PC-9 (cell line): ENCODE results near the gene GPATCH4. TPM values are rescaled to one million over a fixed set of nuclear protein-coding genes. Genes with fewer than 3 reads are reported as not detected.
"Not testable (repeated sequence)": the region's sequence is repeated elsewhere in the genome, so short reads cannot be mapped to it uniquely, and the experiment has no call there.

ENCODE experiments used
- BruUV-seq: library from RNA; stranded (reverse); fragments of 400-500 nt; replicated peaks from 2 replicates; lab custom pipeline; 2021; lab: Mats Ljungman, UMichigan
- CTCF ChIA-PET: fragments of 300-600 bp; sonication (Branson Sonifier 250); formaldehyde crosslinking; loops from one replicate; lab custom pipeline; 2022; ENCODE audit warnings: antibody characterized with exemption; lab: Charles Lee
- POLR2A ChIA-PET: fragments of 300-600 bp; sonication (Branson Sonifier 250); formaldehyde crosslinking; loops from one replicate; lab custom pipeline; 2022; ENCODE audit warnings: antibody characterized with exemption; ENCODE audit not compliant: unreplicated experiment; lab: Charles Lee
- DNase-seq, 2 experiments: peaks; one replicate each; pipeline versions ENCODE4 v3.0.0 to v3.0.0-alpha.2; 2015 to 2022; ENCODE audit warnings: mixed read lengths in 1 of 2
- H2AFZ ChIP-seq: fragments of 200-600 bp; sonication (generic); 2 replicates; pipeline ENCODE4 v1.8.1; 2017; ENCODE audit warnings: antibody characterized with exemption
- H3F3A ChIP-seq: fragments of 200-600 bp; sonication (generic); 2 replicates; pipeline ENCODE4 v1.8.1; 2017; ENCODE audit warnings: antibody characterized with exemption, mild to moderate bottlenecking, low read depth; ENCODE audit not compliant: insufficient read depth
- H3K27ac ChIP-seq: fragments of 200-600 bp; sonication (generic); 2 replicates; pipeline ENCODE4 v1.6.1; 2016; ENCODE audit warnings: mixed run types
- H3K27me3 ChIP-seq: fragments of 200-600 bp; sonication (generic); 2 replicates; pipeline ENCODE4 v1.6.1; 2016; ENCODE audit warnings: low read depth, mixed run types; ENCODE audit not compliant: insufficient read depth
- H3K36me3 ChIP-seq: fragments of 200-600 bp; sonication (generic); 2 replicates; pipeline ENCODE4 v1.6.1; 2016; ENCODE audit warnings: low read depth, mixed run types
- H3K4me1 ChIP-seq: fragments of 200-600 bp; sonication (generic); replicated peaks from 2 replicates; pipeline ENCODE4 v1.6.1; 2016; ENCODE audit warnings: mixed run types; ENCODE audit not compliant: insufficient read depth
- H3K4me2 ChIP-seq: fragments of 200-600 bp; sonication (generic); 2 replicates; pipeline ENCODE4 v1.6.1; 2017; ENCODE audit warnings: mixed run types
- H3K4me3 ChIP-seq: fragments of 200-600 bp; sonication (generic); 2 replicates; pipeline ENCODE4 v1.6.1; 2016; ENCODE audit warnings: mixed run types
- H3K79me2 ChIP-seq: fragments of 200-600 bp; sonication (generic); 2 replicates; pipeline ENCODE4 v1.6.1; 2017; ENCODE audit warnings: low read depth, mixed run types
- H3K9me2 ChIP-seq: fragments of 200-600 bp; sonication (generic); 2 replicates; pipeline ENCODE4 v1.8.1; 2017; ENCODE audit warnings: mild to moderate bottlenecking; ENCODE audit not compliant: insufficient read depth
- H3K9me3 ChIP-seq: fragments of 200-600 bp; sonication (generic); 2 replicates; pipeline ENCODE4 v1.8.1; 2016; ENCODE audit warnings: low read depth; ENCODE audit not compliant: insufficient read depth
- H4K20me1 ChIP-seq: fragments of 200-600 bp; sonication (generic); 2 replicates; pipeline ENCODE4 v1.8.1; 2017; ENCODE audit not compliant: insufficient read depth
- EZH2 ChIP-seq: fragments of 200-600 bp; sonication (generic); IDR thresholded peaks from 2 replicates; pipeline ENCODE4 v1.8.0; 2017; ENCODE audit warnings: antibody characterized with exemption, low read depth
- intact Hi-C: fragments of 100-400 bp; cut with micrococcal nuclease; formaldehyde crosslinking; loops from one replicate; pipeline ENCODE4 v1.10.0; 2022; ENCODE audit not compliant: unreplicated experiment
- total RNA-seq: library from RNA; stranded (reverse); gene quantifications from 2 replicates; pipeline ENCODE4 v1.2.3, GENCODE V29; 2021
- TF ChIP-seq, protein P1 (sequence below): fragments of 200-600 bp; sonication (generic); conservative IDR thresholded peaks from 2 replicates; pipeline ENCODE4 v1.6.1; 2017; ENCODE audit warnings: mixed run types, antibody characterized with exemption, mild to moderate bottlenecking, moderate library complexity

The GPATCH4 gene
- total RNA-seq, 1 experiment from 2014 or later, result 17.5 TPM

DNA sequence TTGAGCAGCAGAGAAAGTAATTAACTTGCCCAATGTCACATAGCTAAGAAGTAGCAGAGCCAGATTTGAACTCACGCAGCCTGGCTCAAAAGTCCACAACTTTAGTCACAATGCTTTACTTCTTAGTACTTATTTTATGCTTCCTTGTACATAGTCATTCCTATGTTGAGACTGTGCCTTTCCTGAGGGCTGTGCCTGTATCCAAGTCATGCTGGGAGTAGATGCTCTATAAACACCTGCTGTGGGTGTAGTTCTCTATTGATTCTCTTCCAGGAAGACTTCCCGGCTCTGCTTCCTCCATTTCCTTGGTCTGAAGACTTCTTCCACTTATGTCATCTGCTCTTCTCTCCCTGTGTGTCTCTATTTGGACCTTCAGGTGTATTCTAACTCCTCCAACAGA, 45.6 kb downstream of the GPATCH4 start:
- intact Hi-C loops, result no loop called here
- Histone ChIP-seq H3K4me2 (no peak overlapping the region), H4K20me1 (no peaks in the 10 kb centered on the region), H3K36me3 (peaks cover 13% of the 10 kb centered on the region; the same call in 1 of the 2 replicates), H3K27ac (no peak overlapping the region), H3K79me2 (no peaks in the 10 kb centered on the region), H3K4me3 (no peak overlapping the region), H2AFZ (no peak overlapping the region), H3K9me3 (no peaks in the 10 kb centered on the region), H3K4me1 (peaks cover 35% of the 10 kb centered on the region), H3K27me3 (no peaks in the 10 kb centered on the region), H3F3A (peaks cover 33% of the 10 kb centered on the region), H3K9me2 (no peaks in the 10 kb centered on the region)
- DNase-seq, result no peak
- BruUV-seq, result no TSS peak
- CTCF ChIA-PET, result interaction anchor here (0.5 kb wide), 1 partner anchor 35 kb away, joined by 6 read pairs; no protein-coding TSS in a partner anchor
- POLR2A ChIA-PET, result interaction anchor here (0.7 kb wide), 1 partner anchor 333 kb away, joined by 3 read pairs; no protein-coding TSS in a partner anchor
- TF ChIP-seq, protein P1, sequence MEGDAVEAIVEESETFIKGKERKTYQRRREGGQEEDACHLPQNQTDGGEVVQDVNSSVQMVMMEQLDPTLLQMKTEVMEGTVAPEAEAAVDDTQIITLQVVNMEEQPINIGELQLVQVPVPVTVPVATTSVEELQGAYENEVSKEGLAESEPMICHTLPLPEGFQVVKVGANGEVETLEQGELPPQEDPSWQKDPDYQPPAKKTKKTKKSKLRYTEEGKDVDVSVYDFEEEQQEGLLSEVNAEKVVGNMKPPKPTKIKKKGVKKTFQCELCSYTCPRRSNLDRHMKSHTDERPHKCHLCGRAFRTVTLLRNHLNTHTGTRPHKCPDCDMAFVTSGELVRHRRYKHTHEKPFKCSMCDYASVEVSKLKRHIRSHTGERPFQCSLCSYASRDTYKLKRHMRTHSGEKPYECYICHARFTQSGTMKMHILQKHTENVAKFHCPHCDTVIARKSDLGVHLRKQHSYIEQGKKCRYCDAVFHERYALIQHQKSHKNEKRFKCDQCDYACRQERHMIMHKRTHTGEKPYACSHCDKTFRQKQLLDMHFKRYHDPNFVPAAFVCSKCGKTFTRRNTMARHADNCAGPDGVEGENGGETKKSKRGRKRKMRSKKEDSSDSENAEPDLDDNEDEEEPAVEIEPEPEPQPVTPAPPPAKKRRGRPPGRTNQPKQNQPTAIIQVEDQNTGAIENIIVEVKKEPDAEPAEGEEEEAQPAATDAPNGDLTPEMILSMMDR, result no peak
- no peak for TF ChIP-seq EZH2

GRCh38 chr1:156554971-156555370, 46.3 kb downstream of the GPATCH4 start:
- H4K20me1 ChIP-seq, result no peaks in the 10 kb centered on the region
- CTCF ChIA-PET, result interaction anchor here (0.5 kb wide), 1 partner anchor 34 kb away, joined by 6 read pairs; no protein-coding TSS in a partner anchor
- H3K4me1 ChIP-seq, result peaks cover 35% of the 10 kb centered on the region
- no peak for TF ChIP-seq EZH2
- TF ChIP-seq, protein P1, result no peak
- peaks cover 33% of the 10 kb centered on the region for H3F3A ChIP-seq
- intact Hi-C loops, result no loop called here
- POLR2A ChIA-PET, result interaction anchor here (0.6 to 0.7 kb wide), 5 partner anchors 68 to 750 kb away, joined by 3 to 24 read pairs (median 3); no protein-coding TSS in a partner anchor
- no peaks in the 10 kb centered on the region for H3K9me3 ChIP-seq
- H3K4me3 ChIP-seq, result no peak overlapping the region
- H3K27me3 ChIP-seq, result no peaks in the 10 kb centered on the region
- H3K4me2 ChIP-seq, result no peak overlapping the region
- no peaks in the 10 kb centered on the region for H3K9me2 ChIP-seq
- no peak for DNase-seq
- peaks cover 10% of the 10 kb centered on the region; the same call in 1 of the 2 replicates for H3K36me3 ChIP-seq
- no peaks in the 10 kb centered on the region for H3K79me2 ChIP-seq
- BruUV-seq, result no TSS peak
- H3K27ac ChIP-seq, result no peak overlapping the region
- no peak overlapping the region for H2AFZ ChIP-seq

DNA sequence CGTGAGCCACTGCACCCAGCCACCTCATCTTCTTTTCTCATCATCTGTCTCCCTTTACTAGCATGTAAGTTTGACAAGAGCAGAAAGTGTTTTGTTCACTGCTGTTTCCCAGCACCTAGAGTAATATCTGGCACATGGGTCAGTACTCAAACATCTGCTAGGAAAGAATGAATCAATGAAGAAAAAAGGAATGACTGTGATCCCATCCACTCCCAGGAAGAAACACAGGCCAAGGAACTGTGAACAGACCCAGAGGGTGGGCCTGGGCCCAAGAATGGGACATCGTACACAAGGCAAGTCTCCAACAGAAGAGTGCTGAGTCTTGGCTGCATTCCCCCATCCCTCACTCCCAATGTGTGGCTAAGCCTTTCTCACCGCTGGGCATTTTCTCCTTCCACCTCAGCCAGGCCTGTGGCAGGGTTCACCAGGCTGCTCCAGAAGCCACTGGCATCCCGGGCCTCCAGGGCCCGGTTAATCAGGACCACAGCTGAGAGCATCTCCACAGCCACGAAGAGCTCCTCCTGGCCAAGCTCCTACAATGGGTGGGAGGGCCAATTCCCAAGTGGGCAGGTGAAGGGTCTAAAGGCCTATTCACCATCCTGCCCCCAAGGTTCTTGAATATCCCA, 47.3 kb downstream of the GPATCH4 start:
- no peak overlapping the region for H3K4me3 ChIP-seq
- DNase-seq, result no peak
- H2AFZ ChIP-seq, result no peak overlapping the region
- no TSS peak for BruUV-seq
- peaks cover 35% of the 10 kb centered on the region for H3K4me1 ChIP-seq
- peak overlapping the region; percentile 6; the same call in 1 of the 2 replicates for H3K4me2 ChIP-seq
- no peak for TF ChIP-seq EZH2
- TF ChIP-seq, protein P1, result no peak
- peaks cover 6% of the 10 kb centered on the region; the same call in 1 of the 2 replicates for H3K36me3 ChIP-seq
- no peaks in the 10 kb centered on the region for H3K79me2 ChIP-seq
- no peaks in the 10 kb centered on the region for H3K9me2 ChIP-seq
- H4K20me1 ChIP-seq, result no peaks in the 10 kb centered on the region
- H3K9me3 ChIP-seq, result no peaks in the 10 kb centered on the region
- ChIA-PET CTCF (no interaction called here), POLR2A (no interaction called here)
- peaks cover 33% of the 10 kb centered on the region for H3F3A ChIP-seq
- intact Hi-C loops, result no loop called here
- peak overlapping the region; percentile 88; the same call in 1 of the 2 replicates for H3K27ac ChIP-seq
- no peaks in the 10 kb centered on the region for H3K27me3 ChIP-seq

DNA sequence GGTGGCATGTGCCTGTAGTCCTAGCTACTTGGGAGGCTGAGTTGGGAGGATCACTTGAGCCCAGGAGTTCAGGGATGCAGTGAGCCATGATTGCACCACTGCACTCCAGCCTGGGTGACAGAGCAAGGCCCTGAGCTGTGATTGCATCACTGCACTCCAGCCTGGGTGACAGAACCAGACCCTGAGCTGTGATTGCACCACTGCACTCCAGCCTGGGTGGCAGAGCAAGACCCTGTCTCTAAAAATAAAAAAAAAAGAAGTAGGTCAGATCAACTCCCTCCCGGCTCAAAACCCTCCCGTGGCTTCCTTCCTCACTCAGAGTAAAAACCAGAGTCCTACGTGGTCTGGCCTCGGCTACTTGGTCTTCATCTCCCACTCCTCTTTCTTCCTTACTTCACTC, 48.3 kb downstream of the GPATCH4 start:
- POLR2A ChIA-PET, result interaction anchor here (0.7 kb wide), 1 partner anchor 72 kb away, joined by 6 read pairs; no protein-coding TSS in a partner anchor
- H3K4me2 ChIP-seq, result peak overlapping the region; percentile 67
- BruUV-seq, H3K9me2 ChIP-seq, H2AFZ ChIP-seq, DNase-seq, H3K9me3 ChIP-seq, H3K36me3 ChIP-seq, H4K20me1 ChIP-seq, H3K27me3 ChIP-seq, H3K79me2 ChIP-seq, intact Hi-C loops, H3K4me3 ChIP-seq, CTCF ChIA-PET: not testable (repeated sequence)
- H3K4me1 ChIP-seq, result peaks cover 35% of the 10 kb centered on the region
- peaks cover 33% of the 10 kb centered on the region for H3F3A ChIP-seq
- H3K27ac ChIP-seq, result peak overlapping the region; percentile 88
